ENCODE results near the gene ZNF564.

- TF ChIP-seq CTCF (IDR thresholded peaks at IDR 0.05) (no peak), POLR2A (IDR thresholded peaks at IDR 0.05) (no peak), POLR2AphosphoS5 (IDR thresholded peaks at IDR 0.05) (no peak)
These were observed 45.8 kb upstream of the ZNF564 start for GRCh38 chr19:12596927-12597548.
